HepG2 (cell line): ENCODE data around the gene MYOM1. TPM values are rescaled to one million over a fixed set of nuclear protein-coding genes. Genes with fewer than 3 reads are reported as not detected.

Source experiments
- ATAC-seq: fragments of 200-7000 bp; cut with Tn5 transposase; 3 replicates; pipeline ENCODE4 v1.9.1; 2020; ENCODE audit warnings: mild to moderate bottlenecking, moderate library complexity
- BruUV-seq: library from RNA; stranded (reverse); fragments of 400-500 nt; replicated peaks from 2 replicates; lab custom pipeline; 2021; lab: Mats Ljungman, UMichigan
- CTCF ChIA-PET: fragments of 300-600 bp; formaldehyde crosslinking; extraction: SDS; loops from one replicate; lab custom pipeline; 2021; ENCODE audit warnings: low total read pairs, inconsistent platforms, low intra/inter-chr PET ratio; lab: Yijun Ruan, JAX
- POLR2A ChIA-PET: fragments of 350-600 bp; sonication (Branson Sonifier 250); formaldehyde crosslinking; loops from one replicate; lab custom pipeline; 2020; ENCODE audit warnings: antibody characterized with exemption, inconsistent platforms; lab: Yijun Ruan, JAX
- DNase-seq: peaks from one replicate; pipeline ENCODE4 v3.0.0-alpha.2; 2015; ENCODE audit warnings: low spot score
- FAIRE-seq: peaks from 3 replicates; lab custom pipeline; 2011; peaks lifted over from hg19 to GRCh38; lab: Jason Lieb, UNC
- H2AFZ ChIP-seq: one replicate; pipeline ENCODE4 v1.6.1; 2011; ENCODE audit warnings: low read length, inconsistent platforms
- H3K27ac ChIP-seq: fragments of 300-600 bp; 3 replicates; pipeline ENCODE4 v1.8.0; 2011; ENCODE audit warnings: mixed run types, mild to moderate bottlenecking, mixed read lengths, low read length, inconsistent platforms; ENCODE audit not compliant: insufficient read depth; ENCODE audit errors: extremely low read length
- H3K27me3 ChIP-seq, 2 experiments: fragments of 200-600 bp in 1 of 2; 2 replicates in 1 of 2; 3 replicates in 1 of 2; pipeline versions ENCODE4 v1.6.0 to v1.8.0; 2011; ENCODE audit warnings: low read length in 2 of 2, mild to moderate bottlenecking in 2 of 2, moderate library complexity in 2 of 2, inconsistent platforms in 1 of 2; ENCODE audit not compliant: insufficient read depth in 2 of 2, control insufficient read depth in 1 of 2
- H3K36me3 ChIP-seq, 2 experiments: fragments of 200-600 bp in 1 of 2; replicated peaks in 1 of 2; 2 replicates in 1 of 2; 3 replicates in 1 of 2; pipeline versions ENCODE4 v1.5.1 to v1.8.0; 2011; ENCODE audit warnings: low read length in 2 of 2, inconsistent platforms in 1 of 2; ENCODE audit not compliant: insufficient read depth in 2 of 2, control insufficient read depth in 1 of 2
- H3K4me1 ChIP-seq: 2 replicates; pipeline ENCODE4 v1.5.1; 2012; ENCODE audit warnings: low read length, inconsistent platforms; ENCODE audit not compliant: insufficient read depth
- H3K4me2 ChIP-seq: 2 replicates; pipeline ENCODE4 v1.6.0; 2011; ENCODE audit warnings: low read depth, low read length, inconsistent platforms
- H3K4me3 ChIP-seq, 3 experiments: fragments of 200-600 bp in 1 of 3; sonication (generic), shearing (Covaris generic) in 1 of 3; replicated peaks in 1 of 3; 2 replicates each; pipeline ENCODE4 v1.5.1; 2011 to 2016; ENCODE audit warnings: low read length in 3 of 3, inconsistent platforms in 2 of 3, low read depth in 2 of 3, mild to moderate bottlenecking in 2 of 3, control low read depth in 1 of 3, mixed read lengths in 1 of 3; ENCODE audit not compliant: insufficient read depth in 1 of 3
- H3K79me2 ChIP-seq: one replicate; pipeline ENCODE4 v1.6.1; 2011; ENCODE audit warnings: low read length, inconsistent platforms; ENCODE audit not compliant: insufficient read depth
- H3K9ac ChIP-seq: 2 replicates; pipeline ENCODE4 v1.6.0; 2011; ENCODE audit warnings: mild to moderate bottlenecking, low read depth, low read length, inconsistent platforms; ENCODE audit not compliant: insufficient read depth
- H3K9me3 ChIP-seq: 2 replicates; pipeline ENCODE4 v1.5.1; 2012; ENCODE audit warnings: mild to moderate bottlenecking, low read length
- H4K20me1 ChIP-seq: 2 replicates; pipeline ENCODE4 v1.6.0; 2011; ENCODE audit warnings: inconsistent platforms, mild to moderate bottlenecking, low read length, moderate library complexity; ENCODE audit not compliant: insufficient read depth
- GTF3A ChIP-seq: sonication (generic); formaldehyde crosslinking; conservative IDR thresholded peaks from 2 replicates; pipeline ENCODE4 v1.4.0; 2020; ENCODE audit warnings: mild to moderate bottlenecking, missing genetic modification reagents
- HMGA1 ChIP-seq: sonication (generic); formaldehyde crosslinking; conservative IDR thresholded peaks from 2 replicates; pipeline ENCODE4 v1.4.0; 2020; ENCODE audit warnings: missing genetic modification reagents
- PRDM15 ChIP-seq: sonication (generic); formaldehyde crosslinking; IDR thresholded peaks from 2 replicates; pipeline ENCODE4 v1.4.0; 2020; ENCODE audit warnings: missing genetic modification reagents
- ZNF770 ChIP-seq: sonication (generic); formaldehyde crosslinking; IDR thresholded peaks from 2 replicates; pipeline ENCODE4 v1.5.0; 2020; ENCODE audit warnings: mild to moderate bottlenecking, missing genetic modification reagents
- ZSCAN12 ChIP-seq: sonication (generic); formaldehyde crosslinking; IDR thresholded peaks from 2 replicates; pipeline ENCODE4 v1.9.0; 2021; ENCODE audit warnings: mild to moderate bottlenecking, missing genetic modification reagents
- WGBS: methylation state at CpG from one replicate; pipeline ENCODE4 v1.1.6; 2017; ENCODE audit warnings: low lambda C conversion rate; 5-methylcytosine and 5-hydroxymethylcytosine counted together
- in situ Hi-C: cut with HindIII; loops from 2 replicates; pipeline ENCODE4 v1.10.0; 2017; ENCODE audit warnings: low pct_unique_long_range_greater_than_20kb; ENCODE audit not compliant: extremely low pct_ligation_motif_present
- intact Hi-C: fragments of 100-400 bp; cut with micrococcal nuclease; formaldehyde crosslinking; loops from one replicate; pipeline ENCODE4 v1.10.0; 2022; ENCODE audit not compliant: unreplicated experiment
- polyA plus RNA-seq, 8 experiments: library from polyadenylated mRNA; depleted of rRNA in 3 of 8; stranded (reverse) in 7 of 8; unstranded in 1 of 8; fragments of >200 nt; fragmentation: Illumina TruSeq in 4 of 8; extraction: Trizol in 4 of 8; gene quantifications; 2 replicates each; pipeline versions ENCODE4 v1.2.1 to v1.2.3, GENCODE V29; 2011 to 2016; ENCODE audit warnings: low read depth in 4 of 8, missing spikeins in 1 of 8, mixed read lengths in 1 of 8; ENCODE audit not compliant: insufficient read depth in 1 of 8
- total RNA-seq, 5 experiments: library from RNA; depleted of rRNA; stranded (reverse); fragments of >200 nt; fragmentation: Illumina TruSeq; extraction: Trizol; gene quantifications; 2 replicates each; pipeline ENCODE4 v1.2.3, GENCODE V29; 2016; ENCODE audit warnings: low read depth in 1 of 5
- TF ChIP-seq, protein P1 (sequence below): sonication (generic); formaldehyde crosslinking; IDR thresholded peaks from 2 replicates; pipeline ENCODE4 v1.4.0; 2020; ENCODE audit warnings: missing genetic modification reagents
- TF ChIP-seq, protein P2 (sequence below): sonication (generic); formaldehyde crosslinking; IDR thresholded peaks from 2 replicates; pipeline ENCODE4 v1.4.0; 2020; ENCODE audit warnings: mild to moderate bottlenecking, missing genetic modification reagents

Gene MYOM1
- total and polyA plus RNA-seq, 2 of the 13 experiments (the other 11 are each of a cell fraction or from before 2014, with no cell fraction given), result 0.46 to 0.98 TPM

- H3K4me1 ChIP-seq, result peaks cover 22% of the 10 kb centered on the region
- no peaks in the 10 kb centered on the region for H3K79me2 ChIP-seq
- ChIA-PET POLR2A (no interaction called here), CTCF (no interaction called here)
- WGBS, result 72% methylated on average over 10 of the region's 10 CpGs
- H4K20me1 ChIP-seq, result no peaks in the 10 kb centered on the region
- H3K4me2 ChIP-seq, result no peak overlapping the region
- ATAC-seq (no peak), DNase-seq (no peak), FAIRE-seq (no peak)
- in situ Hi-C loops (no loop called here), intact Hi-C loops (no loop called here)
- H3K27me3 ChIP-seq, result no peaks in the 10 kb centered on the region; a peak in 1 of 5 replicates
- H3K27ac ChIP-seq, result no peak overlapping the region
- no peak overlapping the region for H3K9ac ChIP-seq
- no peak overlapping the region for H3K4me3 ChIP-seq
- no peak overlapping the region for H2AFZ ChIP-seq
- no peaks in the 10 kb centered on the region for H3K9me3 ChIP-seq
- no TSS peak for BruUV-seq
- no peaks in the 10 kb centered on the region for H3K36me3 ChIP-seq
- TF ChIP-seq, protein P1, sequence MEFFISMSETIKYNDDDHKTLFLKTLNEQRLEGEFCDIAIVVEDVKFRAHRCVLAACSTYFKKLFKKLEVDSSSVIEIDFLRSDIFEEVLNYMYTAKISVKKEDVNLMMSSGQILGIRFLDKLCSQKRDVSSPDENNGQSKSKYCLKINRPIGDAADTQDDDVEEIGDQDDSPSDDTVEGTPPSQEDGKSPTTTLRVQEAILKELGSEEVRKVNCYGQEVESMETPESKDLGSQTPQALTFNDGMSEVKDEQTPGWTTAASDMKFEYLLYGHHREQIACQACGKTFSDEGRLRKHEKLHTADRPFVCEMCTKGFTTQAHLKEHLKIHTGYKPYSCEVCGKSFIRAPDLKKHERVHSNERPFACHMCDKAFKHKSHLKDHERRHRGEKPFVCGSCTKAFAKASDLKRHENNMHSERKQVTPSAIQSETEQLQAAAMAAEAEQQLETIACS (CRISPR knock-in tag), result no peak
- TF ChIP-seq PRDM15 (CRISPR knock-in tag), result no peak
- no peak for TF ChIP-seq GTF3A (CRISPR knock-in tag)
- TF ChIP-seq, protein P2, sequence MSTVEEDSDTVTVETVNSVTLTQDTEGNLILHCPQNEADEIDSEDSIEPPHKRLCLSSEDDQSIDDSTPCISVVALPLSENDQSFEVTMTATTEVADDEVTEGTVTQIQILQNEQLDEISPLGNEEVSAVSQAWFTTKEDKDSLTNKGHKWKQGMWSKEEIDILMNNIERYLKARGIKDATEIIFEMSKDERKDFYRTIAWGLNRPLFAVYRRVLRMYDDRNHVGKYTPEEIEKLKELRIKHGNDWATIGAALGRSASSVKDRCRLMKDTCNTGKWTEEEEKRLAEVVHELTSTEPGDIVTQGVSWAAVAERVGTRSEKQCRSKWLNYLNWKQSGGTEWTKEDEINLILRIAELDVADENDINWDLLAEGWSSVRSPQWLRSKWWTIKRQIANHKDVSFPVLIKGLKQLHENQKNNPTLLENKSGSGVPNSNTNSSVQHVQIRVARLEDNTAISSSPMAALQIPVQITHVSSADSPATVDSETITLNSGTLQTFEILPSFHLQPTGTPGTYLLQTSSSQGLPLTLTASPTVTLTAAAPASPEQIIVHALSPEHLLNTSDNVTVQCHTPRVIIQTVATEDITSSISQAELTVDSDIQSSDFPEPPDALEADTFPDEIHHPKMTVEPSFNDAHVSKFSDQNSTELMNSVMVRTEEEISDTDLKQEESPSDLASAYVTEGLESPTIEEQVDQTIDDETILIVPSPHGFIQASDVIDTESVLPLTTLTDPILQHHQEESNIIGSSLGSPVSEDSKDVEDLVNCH, result no peak
- TF ChIP-seq HMGA1 (CRISPR knock-in tag), result no peak
- TF ChIP-seq ZNF770 (CRISPR knock-in tag), result no peak
- no peak for TF ChIP-seq ZSCAN12
Measured at GRCh38 chr18:3093624-3094337, 126.0 kb downstream of the MYOM1 start.
